ENCODE data around the gene FAM118A.
A peak's percentile ranks its signal among the peaks of the same experiment; 100 is the strongest.
"Not testable (repeated sequence)": the region's sequence is repeated elsewhere in the genome, so short reads cannot be mapped to it uniquely, and the experiment has no call there.

Gene FAM118A

DNA sequence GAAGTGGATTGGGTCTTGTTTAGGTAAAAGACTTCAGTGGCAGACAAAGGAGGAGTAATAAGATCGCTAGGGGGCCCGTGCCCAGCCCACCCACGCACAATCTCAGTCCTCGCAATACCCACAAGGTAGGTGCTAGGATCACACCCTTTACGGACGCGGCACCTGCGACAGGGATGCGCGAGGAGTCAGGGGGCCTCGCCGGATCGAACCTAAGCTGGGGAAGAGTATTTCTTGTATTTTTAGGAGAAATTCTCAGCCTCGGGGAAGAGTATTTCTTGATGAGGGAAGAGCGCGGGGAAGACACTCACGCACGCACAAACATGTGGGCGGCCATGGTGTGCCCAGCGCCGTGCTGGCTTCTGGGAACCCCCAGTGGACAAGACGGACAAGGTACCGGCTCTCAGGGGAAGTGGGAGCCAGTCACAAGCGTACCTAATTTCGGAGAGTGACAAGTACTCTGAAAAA is 745 bp upstream of the FAM118A start:
- no peak for DNase-seq (ENCODE audit: low read depth in 2 of 2)

- no peak for DNase-seq (ENCODE audit: low read depth in 2 of 2)
Measured at GRCh38 chr22:45310331-45310976, 720 bp downstream of the FAM118A start.

DNA sequence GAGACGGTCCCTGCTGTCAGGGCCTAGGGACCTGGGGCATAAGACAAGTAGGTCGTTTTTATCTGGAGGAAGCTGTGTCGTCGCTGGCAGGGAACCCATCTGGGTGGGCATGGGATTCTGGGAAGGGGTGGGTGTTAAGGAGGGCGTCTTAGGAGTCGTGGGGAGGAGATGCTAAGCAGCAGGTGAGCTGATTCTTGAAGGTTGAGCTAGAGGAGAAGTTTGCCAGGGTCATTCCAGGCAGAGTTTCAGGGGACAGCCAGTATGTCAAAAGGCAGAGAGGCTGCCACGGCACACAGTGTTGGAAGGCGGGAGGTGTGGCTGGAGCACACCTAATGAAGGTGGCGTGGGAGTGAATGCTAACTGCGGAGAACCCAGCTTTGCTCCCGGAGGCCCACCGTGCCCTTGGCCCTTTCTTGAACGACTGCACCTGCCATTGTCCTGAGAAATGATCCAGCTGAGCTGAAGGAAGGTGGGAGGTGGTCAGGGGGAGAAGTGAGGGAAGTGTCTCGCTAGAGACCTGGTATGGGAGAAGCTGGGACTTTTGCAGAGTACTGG is 1.3 kb downstream of the FAM118A start:
- DNase-seq (ENCODE audit: low read depth in 2 of 2), result no peak

- DNase-seq (ENCODE audit: low read depth in 2 of 2), result no peak
Measured at GRCh38 chr22:45312415-45312814, 2.7 kb downstream of the FAM118A start.

- no peak for DNase-seq (ENCODE audit: low read depth in 2 of 2)
Measured at GRCh38 chr22:45312856-45313255, 3.1 kb downstream of the FAM118A start.

DNA sequence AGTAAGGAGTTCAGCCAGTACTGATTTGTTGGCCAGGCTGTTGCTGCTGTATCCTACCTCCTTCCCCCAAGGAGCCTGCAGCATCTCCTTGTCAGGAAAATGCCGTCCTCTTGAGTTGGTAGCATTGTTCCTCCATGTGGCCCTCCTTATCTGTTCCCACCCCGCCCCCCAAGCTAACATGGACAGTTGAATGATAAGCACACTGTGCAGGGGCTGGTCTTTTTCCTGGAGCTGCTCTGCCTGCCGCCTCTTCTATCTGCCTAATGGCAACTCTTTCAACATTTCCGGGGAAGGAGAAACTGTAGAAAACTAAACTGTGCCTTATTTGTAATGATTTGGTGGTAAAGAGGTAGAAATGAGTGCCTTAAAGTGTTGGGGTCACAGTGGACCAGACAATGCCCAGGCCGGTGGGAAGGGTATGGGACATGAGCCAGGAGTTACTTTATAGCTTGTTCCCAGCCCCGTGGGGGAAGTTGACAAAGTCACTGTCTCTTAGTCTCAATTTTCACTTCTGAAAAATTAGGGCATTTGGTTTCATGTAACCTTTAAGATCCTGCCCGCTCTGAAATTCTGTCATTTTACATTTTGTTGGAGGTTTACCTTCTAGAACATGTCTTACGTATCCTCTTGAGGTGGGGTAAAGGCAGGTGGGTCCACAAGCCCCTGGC is 4.5 kb downstream of the FAM118A start:
- DNase-seq (ENCODE audit: low read depth in 2 of 2), result no peak

DNA sequence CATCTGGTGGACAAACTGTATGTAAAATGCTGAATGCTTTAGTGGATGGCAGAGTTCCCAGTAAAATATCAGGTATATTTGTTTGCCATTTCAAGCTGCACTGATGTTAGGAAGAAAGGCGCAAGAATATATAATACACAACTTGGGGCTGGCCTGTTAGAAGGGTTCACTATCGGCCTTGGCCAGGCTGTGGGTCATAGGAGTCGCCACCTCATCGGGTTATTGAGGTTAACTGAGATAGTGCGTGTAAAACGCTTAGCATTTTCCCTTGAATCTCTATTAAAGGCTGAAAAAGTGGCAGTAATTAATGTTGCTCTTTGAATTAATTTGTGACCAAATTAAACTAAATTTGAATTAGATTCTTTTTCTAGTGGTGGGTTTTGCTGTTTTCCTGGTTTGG is 5.1 kb downstream of the FAM118A start:
- DNase-seq (ENCODE audit: low read depth in 2 of 2), result no peak

GRCh38 chr22:45316796-45317526 is 7.2 kb downstream of the FAM118A start:
- DNase-seq (ENCODE audit: low read depth in 2 of 2), result no peak

- DNase-seq (ENCODE audit: low read depth in 2 of 2), result no peak
Measured at GRCh38 chr22:45317551-45318167, 7.9 kb downstream of the FAM118A start.

DNA sequence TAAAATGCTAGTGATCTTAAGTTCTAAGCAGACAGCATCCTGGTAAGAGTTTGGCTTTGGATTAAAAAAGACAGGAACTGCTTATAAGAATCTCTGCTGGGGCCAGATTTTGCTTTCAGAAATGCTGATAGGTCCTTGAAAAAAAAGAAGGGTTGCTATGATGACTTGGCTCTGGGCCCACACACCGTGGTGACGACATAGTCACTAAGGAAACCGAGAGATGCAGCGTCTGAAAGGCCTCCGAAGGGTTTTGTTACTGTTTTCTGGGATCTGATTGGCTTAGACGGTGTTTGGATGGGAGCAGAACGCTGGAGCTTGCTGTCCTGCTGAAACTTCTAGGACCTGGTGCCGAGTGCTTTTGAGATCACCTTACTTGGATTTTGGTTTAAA is 8.4 kb downstream of the FAM118A start:
- DNase-seq (ENCODE audit: low read depth in 2 of 2), result peak; percentile 75 to 76

GRCh38 chr22:45318558-45319323 is 9.0 kb downstream of the FAM118A start:
- peak; percentile 25 to 30 for DNase-seq (ENCODE audit: low read depth in 2 of 2)

DNA sequence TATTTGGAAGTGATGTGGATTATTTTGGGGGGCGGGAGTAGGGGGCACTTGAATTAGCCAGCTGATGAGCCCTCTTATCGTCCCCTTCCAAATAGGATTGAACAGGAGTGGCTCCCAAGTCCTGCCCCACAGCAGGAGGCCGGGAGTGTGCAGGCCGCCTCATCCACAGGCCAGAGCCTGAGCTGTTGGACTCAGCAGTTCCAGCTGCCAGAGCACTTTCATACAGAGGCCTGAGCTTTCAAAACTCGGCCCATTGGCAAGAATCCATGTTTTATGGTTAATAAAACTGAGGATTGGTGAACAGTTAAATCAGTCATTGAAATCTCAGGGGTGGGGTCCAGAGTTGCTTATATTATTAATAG is 9.6 kb downstream of the FAM118A start:
- DNase-seq (ENCODE audit: low read depth in 2 of 2), result no peak

DNA sequence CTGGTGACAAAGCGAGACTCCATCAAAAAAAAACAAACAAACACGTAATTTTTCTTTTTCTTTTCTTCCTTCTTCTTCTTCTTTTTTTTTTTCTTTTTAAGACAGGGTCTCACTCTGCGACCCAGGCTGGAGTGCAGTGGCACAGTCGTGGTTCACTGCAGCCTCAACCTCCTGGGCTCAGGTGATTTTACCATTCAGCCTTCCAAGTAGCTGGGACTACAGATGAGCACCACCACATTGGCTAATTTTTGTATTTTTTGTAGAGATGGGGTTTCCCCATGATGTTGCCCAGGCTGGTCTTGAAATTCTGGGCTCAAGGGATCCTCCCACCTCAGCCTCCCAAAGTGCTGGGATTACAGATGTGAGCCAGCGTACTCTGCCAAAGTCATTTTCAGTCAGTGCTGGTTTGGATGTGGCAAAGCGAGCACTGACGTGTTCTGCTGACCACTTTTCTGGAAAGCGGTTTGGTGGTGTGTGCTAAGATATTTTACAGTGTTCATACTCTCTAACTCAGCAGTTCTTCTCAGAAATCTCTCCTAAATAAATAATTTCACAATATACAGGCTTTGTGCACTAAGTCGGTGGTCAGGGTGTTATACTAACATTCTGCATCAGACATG is 10.7 kb downstream of the FAM118A start:
- no peak for DNase-seq (ENCODE audit: low read depth in 2 of 2)

GRCh38 chr22:45321827-45322226 is 12.1 kb downstream of the FAM118A start:
- DNase-seq (ENCODE audit: low read depth in 2 of 2), result no peak

DNA sequence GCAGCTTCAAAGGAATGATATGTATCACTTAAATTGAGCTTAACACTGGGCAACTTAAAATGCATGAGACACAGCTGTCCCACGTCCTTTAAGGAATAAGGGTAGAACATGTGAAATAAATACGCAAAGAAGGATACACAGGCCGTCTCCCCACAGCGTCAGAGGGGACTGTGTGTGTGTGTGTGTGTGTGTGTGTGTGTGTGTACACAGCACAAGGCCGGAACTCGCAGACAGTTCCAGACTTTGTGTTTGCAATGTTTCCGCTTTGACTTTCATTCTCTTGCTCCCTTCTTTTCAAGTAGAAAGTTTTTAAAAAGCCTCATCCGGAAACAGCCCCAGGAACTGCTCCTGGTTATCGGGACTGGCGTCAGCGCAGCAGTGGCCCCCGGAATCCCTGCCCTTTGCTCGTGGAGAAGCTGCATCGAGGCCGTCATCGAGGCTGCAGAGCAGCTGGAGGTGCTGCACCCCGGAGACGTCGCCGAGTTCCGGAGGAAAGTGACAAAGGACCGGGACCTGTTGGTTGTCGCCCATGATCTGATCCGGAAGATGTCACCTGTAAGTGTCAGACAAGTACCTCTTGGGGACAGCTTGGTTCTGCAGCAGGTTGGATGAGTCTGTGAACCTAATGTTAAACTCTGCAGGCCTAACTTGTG is 13.3 kb downstream of the FAM118A start:
- DNase-seq (ENCODE audit: low read depth in 2 of 2), result no peak

GRCh38 chr22:45323695-45324094 is 14.0 kb downstream of the FAM118A start:
- DNase-seq (ENCODE audit: low read depth in 2 of 2), result no peak

DNA sequence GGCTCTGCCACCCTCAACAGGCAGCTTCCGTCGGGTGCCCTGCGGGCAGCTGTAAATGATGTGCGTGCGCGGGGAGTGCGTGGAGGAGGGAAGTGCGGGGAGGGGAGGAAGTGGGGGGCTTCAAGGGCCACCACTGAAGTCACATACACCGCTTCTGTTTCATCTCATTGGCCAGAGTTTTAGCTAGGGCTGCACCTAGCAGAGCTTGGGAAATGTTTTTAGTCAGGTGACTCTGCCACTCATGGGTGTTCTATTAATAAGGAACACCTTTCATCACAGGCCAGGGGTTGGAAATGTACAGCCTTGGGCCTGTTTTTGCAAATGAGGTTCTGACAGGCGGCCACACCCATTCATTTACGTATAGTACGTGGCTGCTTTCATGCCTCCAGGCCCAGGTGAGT is 14.6 kb downstream of the FAM118A start:
- DNase-seq (ENCODE audit: low read depth in 2 of 2), result no peak

DNA sequence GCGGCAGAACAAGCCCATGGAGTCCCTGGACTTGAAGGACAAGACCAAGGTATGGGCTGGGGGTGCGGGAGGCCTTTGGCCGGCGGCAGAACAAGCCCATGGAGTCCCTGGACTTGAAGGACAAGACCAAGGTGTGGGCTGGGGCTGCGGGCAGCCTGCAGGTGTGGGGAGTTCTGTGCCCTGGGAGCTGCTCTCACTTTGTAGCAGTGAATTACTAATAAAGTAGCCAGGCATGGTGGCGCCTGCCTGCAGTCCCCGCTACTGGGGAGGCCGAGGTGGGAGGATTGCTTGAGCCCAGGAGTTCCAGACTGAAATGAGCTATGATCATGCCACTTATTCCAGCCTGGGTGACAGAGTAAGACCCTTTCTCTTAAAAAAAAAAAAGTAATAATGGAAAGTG is 18.5 kb downstream of the FAM118A start:
- DNase-seq (ENCODE audit: low read depth in 2 of 2), result not testable (repeated sequence)

DNA sequence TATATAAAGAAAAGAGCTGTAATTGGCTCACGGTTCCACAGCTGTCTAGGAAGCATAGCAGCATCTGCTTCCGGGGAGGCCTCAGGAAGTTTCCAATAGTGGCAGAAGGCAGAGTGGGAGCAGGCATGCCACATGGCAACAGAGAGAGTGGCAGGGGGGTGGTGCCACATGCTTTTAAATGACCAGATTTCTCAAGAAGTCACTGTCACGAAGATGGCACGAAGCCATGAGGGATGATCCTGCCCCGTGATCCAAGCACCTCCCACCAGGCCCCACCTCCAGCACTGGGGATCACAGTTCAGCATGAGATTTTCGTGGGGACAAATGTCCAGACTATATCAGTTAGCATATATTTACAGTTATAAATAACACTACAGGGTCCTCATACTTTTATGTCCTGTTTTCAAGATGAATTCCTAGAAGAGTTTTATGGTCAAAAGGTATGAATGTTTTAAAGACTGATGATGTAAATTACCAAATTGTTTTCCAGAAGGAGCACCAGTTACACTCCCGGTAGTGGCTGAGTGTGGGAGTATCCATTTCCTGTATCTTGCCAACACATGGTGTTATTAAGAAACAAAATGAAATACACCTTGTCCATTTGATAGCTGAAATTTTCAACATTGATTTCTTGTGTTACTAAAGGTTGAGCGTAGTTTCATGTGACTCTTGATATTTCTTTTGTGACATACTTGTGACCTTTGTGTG is 19.2 kb downstream of the FAM118A start:
- DNase-seq (ENCODE audit: low read depth in 2 of 2), result no peak

- DNase-seq (ENCODE audit: low read depth in 2 of 2), result no peak
Measured at GRCh38 chr22:45329530-45329936, 19.8 kb downstream of the FAM118A start.

All from stimulated activated CD8-positive, alpha-beta memory T cell treated with anti-CD3 and anti-CD28 coated beads, Interleukin-2, amount 100 ng/mL, for 1 hour (primary cell).